T-helper 9 cell (primary cell): ENCODE measurements around the gene FOXJ1.

ENCODE experiments used
- DNase-seq: peaks from one replicate; pipeline ENCODE4 v3.0.0-alpha.2; 2020

FOXJ1 gene

DNA sequence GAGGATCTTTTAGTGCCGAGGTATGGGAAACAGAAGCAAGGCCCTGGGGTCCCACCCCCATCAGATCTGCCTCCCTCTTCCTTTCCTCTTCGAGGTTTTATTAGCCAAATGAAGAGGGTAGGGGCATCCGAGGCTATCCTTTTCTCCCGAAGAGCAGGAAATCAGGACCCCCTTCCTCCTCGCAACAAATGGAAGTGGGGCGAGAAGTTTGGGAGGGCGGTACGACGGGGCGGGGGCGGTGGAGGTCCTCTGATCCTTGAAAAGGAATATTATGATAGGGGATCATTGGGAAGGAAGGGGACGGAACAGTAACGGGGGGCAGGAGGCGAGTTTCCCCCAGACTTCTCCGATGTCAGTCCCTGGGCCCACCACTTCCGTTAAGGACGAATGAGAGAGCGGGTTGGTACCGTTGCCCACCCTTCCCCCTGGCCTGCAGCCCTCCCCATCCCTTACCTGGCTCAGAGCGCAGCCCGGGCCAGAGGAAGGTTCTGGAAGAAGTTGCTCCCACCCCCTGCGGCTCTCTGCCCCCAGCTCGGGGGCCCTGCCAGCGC, 309 bp downstream of the FOXJ1 start:
- no peak for DNase-seq

DNA sequence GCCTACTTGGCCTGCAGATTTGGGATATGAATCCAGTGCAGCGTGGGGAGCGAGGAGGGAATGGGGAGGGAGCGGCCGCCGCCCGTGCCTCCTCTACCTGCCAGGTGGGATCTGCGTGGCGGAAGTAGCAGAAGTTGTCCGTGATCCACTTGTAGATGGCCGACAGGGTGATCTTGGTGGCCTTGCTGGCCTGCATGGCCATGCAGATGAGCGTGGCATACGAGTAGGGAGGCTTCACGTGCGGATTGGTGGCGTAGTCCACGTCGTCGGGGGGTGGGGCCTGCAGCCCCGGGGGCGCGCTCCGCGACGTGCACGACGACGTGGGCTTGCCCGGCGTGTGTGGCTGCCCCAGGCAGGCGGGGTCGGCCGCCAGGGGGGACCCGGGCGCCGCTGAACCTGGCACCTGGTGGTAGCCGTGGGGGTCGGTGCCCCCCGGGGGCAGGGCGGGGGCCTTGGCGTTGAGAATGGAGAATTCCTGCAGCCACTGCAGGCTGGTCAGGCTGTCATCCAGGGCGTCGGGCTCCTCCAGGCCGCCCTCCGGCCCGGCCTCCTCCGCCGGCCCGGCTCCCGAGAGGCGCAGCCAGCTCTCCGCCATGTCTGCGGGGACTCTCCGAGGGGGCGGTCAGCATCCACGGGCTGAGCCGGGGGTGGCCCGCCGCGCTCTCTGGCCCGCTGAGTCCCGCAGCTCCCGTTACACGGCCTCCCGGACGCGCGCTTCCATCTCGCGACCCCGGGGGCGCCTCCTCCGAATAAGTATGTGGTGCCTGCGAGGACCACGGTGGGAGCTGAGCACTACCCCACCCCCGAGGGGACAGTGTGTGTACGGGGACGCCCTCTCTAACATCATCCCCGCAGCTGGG, 1.0 kb downstream of the FOXJ1 start:
- no peak for DNase-seq

DNA sequence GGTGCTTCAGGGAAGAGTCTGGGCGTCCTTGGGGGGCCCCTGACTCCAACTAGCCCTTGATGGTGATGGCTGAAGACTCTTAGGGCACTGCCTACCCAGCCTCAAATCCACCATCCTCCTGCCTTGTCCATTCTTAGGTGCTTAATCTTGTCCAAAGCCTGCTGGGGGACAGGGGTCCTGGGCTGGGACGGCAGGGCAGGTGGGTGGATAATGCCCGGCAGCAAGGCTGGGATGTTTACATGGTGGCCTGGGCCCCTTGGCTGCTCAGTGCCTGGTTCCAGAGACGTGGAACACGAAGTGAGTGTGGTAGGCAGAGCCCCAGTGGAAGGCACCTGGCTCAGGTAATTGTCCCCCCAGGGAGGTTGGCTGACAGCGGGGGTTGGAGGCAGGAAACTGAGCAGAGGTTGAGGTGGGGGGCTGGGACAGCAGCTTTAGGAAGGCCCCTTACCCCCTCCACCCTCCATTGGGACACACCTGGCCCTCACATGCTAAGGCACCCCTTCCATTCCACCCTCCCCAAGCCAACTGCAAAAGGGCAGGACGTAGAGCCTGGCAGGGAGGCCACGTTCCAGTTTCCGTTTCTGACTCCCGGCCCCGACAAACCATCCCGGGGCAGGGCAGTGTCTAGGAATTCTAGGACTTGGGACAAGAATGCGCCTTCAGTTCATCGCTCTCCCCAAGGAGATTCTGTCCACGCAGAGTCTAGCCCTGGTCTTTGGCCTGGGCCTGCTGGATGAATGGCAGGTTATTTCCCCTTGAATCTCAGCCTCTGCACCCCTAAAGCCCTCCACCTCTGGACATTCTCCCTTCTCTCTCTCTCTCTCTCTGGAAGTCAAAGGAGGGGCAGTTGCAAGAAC, 1.9 kb downstream of the FOXJ1 start:
- no peak for DNase-seq

DNA sequence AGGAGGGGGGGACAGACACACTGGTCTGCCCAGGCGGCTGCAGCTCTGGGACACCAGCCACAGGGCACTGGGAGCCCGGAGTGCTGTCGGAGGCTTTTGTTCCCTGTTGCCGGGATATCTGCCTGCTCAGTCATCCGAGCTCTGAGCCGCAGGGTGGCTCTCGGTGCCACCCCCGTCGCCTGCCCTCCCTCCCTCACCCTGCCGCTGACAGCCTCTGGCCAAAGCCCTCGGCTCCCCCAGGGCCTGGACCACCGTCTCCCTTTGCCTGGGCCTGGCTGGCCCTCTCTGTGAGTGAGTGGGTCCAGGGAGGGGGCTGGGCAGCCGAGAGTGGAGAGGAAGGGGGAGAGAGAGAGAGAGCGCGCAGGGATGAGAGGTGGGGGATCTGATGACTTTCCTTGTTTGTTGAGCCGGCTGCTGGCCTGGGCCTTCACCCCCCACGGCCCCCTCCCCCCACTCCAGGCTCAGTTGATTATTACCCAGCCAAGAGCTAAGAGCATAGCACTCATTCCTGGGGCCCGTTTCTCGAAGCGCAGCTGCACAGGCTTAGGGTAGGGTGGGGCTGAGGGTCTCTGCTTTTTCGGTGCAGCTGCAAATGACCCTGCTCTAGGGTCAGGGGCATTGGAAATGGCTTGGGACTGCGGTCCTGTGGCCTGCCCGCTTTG, 2.7 kb downstream of the FOXJ1 start:
- DNase-seq, result no peak

DNA sequence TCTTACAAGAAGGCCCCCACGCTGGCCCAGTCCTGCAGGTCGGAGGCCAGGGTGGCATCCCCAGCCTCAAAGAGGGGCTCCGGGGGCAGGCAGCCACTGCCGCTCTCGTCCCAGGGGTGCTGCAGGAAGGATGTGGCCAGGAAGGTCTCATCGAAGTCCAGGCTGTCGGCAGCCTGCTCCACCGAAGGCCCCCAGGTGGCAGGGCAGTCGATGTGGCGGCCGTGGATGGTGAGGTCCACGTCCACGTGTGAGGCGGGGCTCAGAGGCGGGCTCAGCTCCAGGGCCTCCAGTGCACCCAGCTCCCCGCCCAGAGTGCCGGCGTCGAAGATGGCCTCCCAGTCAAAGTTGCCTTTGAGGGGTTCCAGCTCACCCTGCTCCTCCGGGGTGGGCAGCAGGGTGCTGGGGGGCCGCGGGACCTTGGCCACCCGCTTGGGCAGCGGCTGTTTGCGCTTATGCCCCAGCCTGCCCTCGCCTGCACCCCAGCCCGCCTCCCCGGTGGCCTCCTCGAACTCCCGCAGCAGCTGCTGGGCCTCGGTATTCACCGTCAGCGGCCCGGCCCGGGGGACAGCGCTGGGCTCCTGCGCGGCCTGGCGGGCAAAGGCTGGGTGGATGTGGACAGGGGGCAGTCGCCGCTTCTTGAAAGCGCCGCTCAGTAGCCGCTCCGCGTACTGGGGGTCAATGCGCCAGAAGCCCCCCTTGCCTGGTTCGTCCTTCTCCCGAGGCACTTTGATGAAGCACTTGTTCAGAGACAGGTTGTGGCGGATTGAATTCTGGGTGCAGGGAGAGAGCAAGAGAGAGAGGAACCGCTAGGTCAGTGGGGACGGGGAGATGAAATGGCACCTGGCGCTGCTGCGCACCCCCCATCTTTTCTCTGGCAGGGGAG, 3.5 kb downstream of the FOXJ1 start:
- no peak for DNase-seq

DNA sequence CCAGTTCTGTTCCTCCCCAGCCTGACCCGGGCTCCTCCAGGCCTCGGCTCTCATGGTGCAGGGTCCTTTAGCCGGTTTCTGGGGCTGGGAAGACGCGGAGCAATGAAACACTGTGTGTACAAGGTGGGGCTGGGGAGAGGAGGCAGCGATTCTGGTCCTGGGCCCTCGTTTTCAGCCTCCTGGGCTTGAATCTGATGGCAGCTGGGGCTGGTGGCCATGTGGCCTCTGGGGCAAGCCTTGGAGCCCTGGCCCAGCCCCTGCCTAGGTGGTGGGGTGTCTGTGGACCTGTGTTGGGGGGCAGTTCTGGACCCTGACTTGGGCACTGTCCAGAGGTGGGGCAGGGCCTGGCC, 4.1 kb downstream of the FOXJ1 start:
- no peak for DNase-seq

DNA sequence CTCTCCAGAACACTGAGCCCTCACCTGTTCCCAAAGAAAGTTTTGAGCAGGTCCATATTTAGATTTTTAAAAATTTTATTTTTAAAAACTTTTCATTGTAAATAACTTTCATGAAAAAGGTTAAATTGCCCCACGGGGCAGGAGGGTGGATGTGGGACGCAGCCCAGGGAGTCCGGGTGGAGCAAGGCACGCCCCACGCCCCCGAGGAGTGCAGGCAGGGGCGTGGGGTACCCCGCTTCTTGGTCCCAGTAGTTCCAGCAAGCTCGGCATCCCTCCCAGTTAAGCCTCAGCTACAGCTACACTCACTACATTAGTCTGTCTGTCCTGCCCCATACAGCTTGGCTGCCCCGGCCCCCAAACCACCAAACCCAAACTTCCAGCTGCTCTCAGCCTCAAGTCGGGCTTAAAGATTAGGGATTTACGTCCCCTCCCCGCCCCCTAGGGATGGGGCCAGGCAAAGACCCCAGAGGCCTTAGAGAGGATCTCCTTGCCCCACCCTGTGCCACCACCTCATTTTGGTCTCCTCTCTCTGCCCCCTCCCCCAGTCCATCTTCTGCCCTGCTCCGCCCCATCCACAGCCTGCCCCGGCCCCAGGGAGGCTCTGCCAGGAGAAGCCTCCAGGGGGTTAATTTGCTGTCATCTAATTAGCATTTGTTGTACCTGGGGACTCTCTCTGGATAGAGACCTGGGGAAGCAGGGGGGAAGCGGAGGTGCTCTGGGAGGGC, 4.6 kb downstream of the FOXJ1 start:
- DNase-seq, result no peak

DNA sequence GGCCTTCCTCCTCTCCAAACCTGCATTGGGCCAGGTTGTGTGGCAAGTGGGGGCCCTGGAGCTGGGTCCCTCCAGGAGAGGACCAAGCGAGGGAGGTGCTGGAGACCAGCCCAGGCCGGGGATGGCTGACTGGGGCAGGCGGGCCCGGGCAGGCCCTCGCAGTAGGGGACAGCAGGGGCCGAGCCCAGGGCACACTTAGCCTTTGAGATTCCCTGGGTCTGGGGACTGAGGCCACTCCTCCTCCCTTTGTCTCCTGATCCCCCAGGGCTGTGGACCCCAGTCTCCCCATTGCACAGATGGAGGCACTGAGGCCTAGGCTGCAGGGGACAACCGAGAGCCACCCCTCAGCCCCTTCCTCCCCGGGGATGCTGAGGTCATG, 5.2 kb downstream of the FOXJ1 start:
- no peak for DNase-seq

DNA sequence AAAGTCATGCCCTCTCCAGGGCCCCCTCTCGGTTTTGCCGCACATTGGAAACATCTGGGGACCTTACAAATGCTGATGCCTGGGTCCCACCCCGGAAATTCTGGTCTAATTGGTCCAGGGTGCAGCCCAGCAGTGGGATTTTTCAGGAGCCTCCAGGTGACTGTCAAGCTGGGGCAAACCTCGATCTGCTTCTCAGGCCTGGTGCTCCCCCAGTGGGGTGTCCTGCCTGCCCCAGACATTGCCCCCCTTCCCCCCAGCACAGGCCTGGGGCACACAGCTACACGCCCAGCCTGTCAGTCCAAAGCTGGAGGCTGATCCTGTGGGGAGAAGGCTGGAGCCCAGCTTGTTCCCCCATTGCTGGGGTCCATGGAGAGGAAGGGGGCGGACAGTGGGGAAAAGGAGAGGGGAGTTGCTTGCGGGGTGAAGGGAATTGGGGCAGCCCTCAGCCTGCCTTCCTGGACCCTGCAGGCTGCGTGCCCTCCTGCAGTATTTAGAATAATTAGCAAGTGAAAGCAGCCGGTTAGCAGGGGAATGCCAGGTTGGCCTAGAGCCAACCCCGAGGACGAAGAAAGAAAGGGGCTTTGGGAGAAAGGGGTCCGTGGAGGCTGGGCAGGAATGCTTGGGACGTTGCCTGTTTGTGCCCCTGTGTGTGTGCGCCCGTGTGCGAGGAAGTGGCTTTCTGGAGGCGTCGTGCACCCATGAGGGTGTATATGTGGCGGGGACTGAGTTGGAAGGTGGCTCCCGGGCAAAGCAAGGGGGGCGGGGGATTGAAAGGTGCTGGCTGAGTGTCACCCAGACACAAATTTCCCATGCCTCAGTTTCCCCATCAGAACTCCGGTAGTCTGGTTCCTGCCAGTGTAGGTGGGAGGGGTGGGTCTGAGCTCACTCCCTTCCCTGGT, 5.9 kb downstream of the FOXJ1 start:
- no peak for DNase-seq

DNA sequence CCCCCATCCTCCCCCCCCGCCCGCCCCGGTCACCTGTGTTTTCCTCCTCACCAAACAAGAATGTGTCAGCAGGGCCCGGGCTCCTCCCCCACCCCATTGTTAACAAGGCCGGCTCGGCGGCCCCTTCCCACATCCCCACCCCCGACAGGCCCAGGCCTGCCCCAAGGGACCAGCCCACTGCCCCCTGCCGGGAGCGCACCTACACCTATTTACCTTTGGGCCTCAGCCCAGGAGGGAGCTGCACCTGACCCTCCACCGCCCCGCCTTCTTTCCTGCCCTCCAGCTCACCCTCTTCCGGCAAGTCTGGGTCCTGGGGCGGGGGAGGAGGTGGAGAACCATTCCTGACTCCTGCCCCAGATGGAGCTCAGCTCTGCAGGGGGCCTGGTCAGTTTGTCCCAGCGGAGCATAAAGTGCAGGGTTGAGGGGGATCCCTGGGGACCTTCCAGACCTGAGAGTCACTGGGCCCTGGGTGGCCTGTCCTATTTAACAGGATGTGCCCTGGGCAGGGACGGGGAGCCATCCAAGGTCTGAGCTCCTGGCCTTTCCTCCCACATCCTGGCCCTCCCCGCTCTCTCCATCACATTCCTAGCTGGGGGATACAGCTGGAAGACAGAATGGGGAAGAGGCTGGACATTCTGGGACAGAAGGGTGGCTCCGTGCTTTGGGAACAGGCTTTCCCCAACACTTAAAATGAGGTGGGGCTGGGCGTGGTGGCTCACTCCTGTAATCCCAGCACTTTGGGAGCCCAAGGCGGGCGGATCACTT, 8.3 kb downstream of the FOXJ1 start:
- no peak for DNase-seq

DNA sequence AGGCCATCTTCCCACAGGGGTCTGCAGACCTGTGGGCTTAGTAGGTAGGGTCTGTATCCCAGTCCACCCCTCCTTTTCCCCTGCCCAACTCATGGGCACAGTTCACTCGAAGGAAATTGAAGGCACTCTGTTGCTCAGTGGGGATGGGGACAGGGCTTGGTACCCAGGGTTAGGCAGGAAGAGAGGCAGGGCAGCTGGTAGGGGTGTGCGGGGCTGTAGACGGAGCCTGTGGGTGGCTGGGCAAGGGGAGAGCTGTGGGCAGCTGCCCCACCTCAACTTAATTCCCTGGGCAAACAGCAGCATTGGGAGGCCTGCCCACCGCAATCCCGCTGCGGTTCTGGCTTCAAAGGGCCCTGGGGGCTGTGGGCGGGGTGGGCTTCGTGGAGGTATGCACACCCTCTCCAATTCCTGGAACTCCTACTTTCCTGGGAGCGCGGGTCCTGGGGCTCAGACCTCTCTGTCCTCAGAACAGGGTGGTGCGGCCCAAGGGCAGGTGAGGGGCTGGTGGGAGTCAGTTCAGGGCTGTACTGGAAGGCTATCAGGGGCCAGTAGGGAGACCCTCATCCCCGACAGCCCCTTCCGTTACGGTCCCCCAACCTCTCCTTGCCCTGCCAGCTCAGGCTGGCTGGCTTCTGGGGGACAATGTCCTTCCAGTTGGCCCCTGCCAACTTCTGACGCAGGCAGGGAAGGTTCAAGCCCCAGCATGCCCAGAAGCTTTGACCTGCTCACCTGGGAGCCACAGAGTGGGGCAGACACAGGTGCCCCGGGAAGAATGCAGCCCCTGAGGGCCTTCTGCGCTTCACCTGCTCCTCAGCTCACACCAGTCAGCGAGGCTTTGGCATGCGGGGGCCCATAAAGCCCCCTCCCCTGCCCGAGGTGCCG, 9.1 kb downstream of the FOXJ1 start:
- no peak for DNase-seq

DNA sequence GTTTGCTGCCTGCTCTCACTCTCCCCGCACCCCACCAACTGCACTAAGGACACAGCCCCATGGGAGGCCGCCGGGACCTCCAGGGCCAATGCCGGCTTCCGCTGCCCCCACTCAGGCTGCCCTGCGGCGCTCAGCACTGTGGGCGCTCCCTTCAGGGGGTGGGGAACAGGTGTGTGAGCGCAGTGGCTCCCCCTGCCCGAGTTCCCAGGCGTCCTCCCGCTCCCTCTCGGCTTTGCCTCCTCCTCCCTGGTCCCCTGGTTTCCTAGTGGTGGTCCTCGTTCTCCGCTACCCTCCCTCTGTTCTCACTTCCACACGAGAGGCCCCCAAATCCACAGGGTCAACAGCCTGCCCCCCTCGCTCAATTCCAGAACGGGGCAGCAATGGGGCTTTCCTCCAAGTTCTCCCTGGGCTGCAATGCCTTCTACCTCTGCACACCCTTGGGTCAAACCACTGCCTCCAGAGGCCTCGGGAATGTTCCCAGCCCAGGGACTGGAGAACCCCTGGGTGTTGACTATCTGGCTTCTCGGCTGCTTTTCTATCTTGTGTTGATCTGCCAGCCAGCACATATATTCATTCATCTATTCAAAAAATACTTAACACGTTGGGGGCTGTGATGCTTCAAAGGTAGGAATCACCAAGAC, 9.9 kb downstream of the FOXJ1 start:
- no peak for DNase-seq

DNA sequence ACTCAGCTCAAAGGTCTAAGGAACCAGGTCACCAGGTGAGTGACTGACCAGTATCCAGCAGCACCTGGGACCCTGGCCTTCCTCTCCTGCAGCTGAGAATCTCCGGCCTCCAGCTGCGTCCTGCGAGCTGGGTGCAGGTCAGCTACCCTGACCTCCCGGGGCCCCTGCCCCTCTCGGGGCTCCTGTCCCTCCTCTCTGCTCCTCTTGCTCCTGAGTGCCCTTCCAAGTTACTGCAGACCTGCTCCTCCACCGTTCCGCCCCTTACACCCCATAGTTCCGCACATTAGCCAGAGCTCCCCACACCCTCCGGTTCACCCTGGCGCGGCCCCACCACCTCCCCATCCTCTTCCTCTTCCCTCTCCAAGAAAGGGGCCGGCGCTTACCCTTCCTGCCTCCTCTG, 10.6 kb downstream of the FOXJ1 start:
- DNase-seq, result no peak

DNA sequence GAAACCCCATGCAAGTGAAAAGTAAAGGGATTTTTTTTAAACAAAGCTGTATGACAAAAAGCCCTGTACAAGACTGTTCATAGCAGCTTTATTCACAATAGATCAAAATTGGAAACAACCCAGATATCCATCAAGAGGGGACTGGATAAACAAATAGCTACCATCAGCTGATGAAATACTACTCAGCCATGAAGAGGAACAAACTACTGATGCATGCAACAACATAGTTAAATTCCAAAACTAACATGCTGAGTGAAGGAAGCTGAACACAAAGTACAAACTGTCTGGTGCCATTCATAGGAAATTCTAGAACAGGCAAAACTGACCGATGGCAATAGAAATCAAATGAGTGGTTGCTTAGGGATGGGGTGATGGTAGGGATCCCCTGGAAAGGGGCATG, 15.1 kb downstream of the FOXJ1 start:
- no peak for DNase-seq

DNA sequence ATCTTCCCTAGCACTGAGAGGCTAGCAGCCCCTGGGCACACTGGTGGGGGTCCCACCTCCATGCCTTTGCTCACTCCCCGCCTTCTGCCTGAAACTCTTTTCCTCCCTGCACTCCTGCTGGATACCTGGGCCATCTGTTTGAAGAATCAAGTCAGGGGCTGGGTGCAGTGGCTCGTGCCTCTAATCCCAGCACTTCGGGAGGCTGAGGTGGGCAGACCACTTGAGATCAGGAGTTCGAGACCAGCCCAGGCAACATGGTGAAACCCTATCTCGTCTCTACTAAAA, 15.7 kb downstream of the FOXJ1 start:
- no peak for DNase-seq

DNA sequence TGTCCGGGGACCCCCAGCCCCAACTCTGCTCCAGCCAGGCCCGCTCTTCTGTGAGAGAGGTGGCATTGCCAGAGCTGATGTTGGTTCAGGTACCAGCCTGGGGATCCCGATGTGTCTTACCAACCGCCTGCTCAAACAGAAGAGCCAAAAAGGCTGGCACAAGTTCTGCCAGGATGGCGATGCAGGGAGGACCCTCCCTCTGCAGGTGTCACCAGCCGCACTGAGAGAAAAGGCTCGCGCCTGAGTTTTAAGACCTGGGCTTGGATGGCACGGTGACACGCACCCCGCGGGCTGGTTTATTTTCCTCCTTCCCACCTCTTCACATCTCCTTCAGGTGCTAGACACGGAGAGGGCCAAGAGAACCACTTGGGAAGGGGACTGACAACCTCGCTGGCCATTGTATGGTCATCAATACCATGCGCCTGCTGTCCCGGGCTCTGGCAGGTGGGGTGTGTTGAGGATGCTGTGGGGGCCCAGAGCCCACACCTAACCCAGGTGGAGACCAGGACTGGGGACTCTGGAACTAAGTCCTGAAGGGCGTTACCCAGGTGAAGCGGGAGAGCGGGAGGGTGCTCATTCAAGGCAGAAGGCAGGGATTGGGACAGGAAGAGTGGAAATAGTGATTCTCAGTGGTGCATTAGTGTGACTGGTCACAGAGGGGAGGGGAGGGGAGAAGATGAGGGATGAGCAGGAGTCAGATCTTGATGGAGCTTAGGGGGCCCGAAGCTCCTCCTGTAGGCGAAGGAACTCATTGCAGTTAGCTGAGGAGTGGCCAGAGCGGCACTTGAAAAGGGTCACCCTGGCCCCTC, 16.3 kb downstream of the FOXJ1 start:
- no peak for DNase-seq

DNA sequence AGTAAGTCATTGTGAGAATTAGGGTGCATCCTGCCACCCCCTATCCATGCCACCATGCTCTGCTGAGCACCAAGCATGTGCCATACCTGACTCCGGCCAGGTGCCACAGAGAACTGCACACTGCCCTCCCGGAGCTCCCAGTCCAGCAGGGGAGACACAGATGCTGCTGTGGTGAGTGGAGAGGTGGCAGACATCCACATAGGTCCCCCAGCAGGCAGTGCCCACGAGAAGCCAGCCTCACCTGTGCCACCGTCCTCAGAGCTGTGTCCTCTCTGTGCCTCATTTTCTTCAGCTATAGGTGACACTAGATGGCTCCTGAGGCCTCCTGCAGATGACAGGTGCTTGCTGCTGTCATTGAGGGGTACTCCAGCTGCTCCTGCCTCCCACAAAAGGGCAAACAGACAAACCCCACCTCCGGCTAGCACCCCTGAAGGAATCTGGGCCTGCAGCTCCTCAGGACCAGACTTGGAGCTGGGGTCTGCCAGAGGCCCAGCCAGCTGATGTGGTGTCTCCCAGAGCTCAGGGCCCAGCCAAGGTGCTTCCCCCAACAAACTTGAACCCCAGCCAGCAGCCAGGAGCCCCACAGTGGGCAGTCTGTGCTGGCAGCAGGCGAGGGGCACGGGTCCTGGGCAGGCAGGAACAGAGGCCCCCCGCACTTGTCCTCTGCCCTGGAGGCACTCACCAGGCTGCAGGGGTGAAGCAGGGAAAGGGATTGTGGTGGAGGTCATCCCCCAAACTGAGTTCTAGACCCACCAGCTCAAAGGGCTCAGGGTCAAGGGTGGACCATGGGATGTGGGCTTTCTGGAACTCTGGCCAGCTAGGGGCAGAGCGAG, 17.1 kb downstream of the FOXJ1 start:
- no peak for DNase-seq
